Measurements from ENCODE around the gene HSD17B11. TPM values are rescaled to one million over a fixed set of nuclear protein-coding genes. Genes with fewer than 3 reads are reported as not detected.

HSD17B11 gene
- total and polyA plus RNA-seq, 12 donors: 4.6 to 25.4 (median 12.2) TPM

- peaks cover 0 to 92% (median 19%) of the 10 kb centered on the region in 9 donors for H3K36me3 ChIP-seq
- no peak for DNase-seq
- WGBS, 2 donors: 79 to 84% methylated on average over 1 of the region's 1 CpG
Observed at GRCh38 chr4:87337361-87337760, 53.6 kb downstream of the HSD17B11 start.

DNA sequence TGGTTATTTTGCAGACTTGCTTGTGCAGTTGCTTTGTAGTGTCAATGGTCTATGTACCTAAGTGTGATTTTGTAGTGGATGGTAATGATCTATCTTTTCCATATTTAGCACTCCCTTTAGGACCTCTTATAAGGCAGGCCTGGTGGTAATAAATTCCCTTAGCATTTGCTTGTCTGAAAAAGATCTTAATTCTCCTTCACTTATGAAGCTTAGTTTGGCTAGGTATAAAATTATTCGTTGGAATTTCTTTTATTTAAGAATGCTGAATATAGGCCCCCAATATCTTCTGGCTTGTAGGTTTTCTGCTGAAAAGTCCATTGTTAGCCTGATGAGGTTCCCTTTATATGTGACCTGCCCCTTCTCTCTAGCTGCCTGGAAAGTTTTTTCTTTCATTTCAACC lies 57.7 kb downstream of the HSD17B11 start:
- Histone ChIP-seq H3K36me3 (peaks cover 0 to 55% (median 12%) of the 10 kb centered on the region in 9 donors), H3K9me3 (peaks cover 0 to 56% (median 18%) of the 10 kb centered on the region in 11 donors), H3K27ac (no peak overlapping the region), H3K4me3 (no peak overlapping the region), H3K4me1 (no peaks in the 10 kb centered on the region), H3K27me3 (no peaks in the 10 kb centered on the region)
- intact Hi-C loops (cut with DNase I): no loop called here
- no peak for ATAC-seq
- 95 to 98% methylated on average over 1 of the region's 1 CpG for WGBS, 2 donors
- no peak for DNase-seq
- TF ChIP-seq, protein P1, sequence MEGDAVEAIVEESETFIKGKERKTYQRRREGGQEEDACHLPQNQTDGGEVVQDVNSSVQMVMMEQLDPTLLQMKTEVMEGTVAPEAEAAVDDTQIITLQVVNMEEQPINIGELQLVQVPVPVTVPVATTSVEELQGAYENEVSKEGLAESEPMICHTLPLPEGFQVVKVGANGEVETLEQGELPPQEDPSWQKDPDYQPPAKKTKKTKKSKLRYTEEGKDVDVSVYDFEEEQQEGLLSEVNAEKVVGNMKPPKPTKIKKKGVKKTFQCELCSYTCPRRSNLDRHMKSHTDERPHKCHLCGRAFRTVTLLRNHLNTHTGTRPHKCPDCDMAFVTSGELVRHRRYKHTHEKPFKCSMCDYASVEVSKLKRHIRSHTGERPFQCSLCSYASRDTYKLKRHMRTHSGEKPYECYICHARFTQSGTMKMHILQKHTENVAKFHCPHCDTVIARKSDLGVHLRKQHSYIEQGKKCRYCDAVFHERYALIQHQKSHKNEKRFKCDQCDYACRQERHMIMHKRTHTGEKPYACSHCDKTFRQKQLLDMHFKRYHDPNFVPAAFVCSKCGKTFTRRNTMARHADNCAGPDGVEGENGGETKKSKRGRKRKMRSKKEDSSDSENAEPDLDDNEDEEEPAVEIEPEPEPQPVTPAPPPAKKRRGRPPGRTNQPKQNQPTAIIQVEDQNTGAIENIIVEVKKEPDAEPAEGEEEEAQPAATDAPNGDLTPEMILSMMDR (IDR thresholded peaks at IDR 0.05): no peak

More at GRCh38 chr4:87337361-87337760, 53.6 kb downstream of the HSD17B11 start:
- peaks cover 0 to 26% (median 18%) of the 10 kb centered on the region in 11 donors for H3K9me3 ChIP-seq
- ATAC-seq: no peak
- no peaks in the 10 kb centered on the region for H3K4me1 ChIP-seq
- no peak overlapping the region for H3K27ac ChIP-seq
- H3K4me3 ChIP-seq: no peak overlapping the region
- TF ChIP-seq, protein P1 (IDR thresholded peaks at IDR 0.05): no peak
- intact Hi-C loops (cut with DNase I): no loop called here
- no peaks in the 10 kb centered on the region for H3K27me3 ChIP-seq

DNA sequence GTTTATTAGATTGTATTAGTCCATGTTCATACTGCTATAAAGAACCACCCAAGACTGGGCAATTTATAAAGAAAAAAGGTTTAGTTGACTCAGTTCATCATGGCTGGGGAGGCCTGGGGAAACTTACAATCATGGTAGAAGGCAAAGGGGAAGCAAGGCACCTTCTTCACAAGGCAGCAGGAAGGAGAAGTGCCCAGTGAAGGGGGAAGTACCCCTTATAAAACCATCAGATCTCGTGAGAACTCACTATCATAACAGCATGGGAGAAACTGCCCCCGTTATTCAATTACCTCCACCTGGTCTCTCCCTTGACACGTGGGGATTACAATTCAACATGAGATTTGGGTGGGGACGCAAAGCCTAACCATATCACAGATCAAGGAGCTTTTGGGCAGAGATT lies 60.2 kb downstream of the HSD17B11 start:
- TF ChIP-seq, protein P1 (IDR thresholded peaks at IDR 0.05): no peak
- intact Hi-C loops (cut with DNase I): no loop called here
- DNase-seq (no peak), ATAC-seq (no peak)
- H3K9me3 ChIP-seq: peaks cover 0 to 56% (median 18%) of the 10 kb centered on the region in 11 donors
- no peak overlapping the region for H3K4me3 ChIP-seq
- H3K36me3 ChIP-seq: peaks cover 0 to 30% (median 0%) of the 10 kb centered on the region in 9 donors
- H3K4me1 ChIP-seq: no peaks in the 10 kb centered on the region
- H3K27me3 ChIP-seq: no peaks in the 10 kb centered on the region
- no peak overlapping the region for H3K27ac ChIP-seq
- WGBS, 2 donors: 89 to 92% methylated on average over 4 of the region's 4 CpGs

DNA sequence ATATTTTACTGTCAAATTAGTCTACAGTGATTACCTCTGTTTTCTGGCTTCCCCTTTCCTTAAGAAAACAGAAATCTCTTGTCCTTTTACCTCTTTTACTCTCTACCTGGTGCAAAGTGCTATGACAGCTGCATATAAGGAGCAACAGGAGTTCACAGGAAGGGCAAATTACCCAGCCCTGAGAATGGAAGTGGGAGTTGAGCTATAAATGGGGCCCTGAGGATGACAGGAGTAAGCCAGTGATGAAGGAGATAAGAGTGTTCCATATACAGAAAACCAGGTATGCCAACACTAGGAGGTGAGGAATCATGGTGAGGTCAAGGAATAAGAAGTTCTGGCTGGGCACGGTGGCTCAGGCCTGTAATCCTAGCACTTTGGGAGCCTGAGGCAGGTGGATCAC lies 63.9 kb downstream of the HSD17B11 start:
- Histone ChIP-seq H3K36me3 (no peaks in the 10 kb centered on the region), H3K9me3 (peaks cover 0 to 28% (median 0%) of the 10 kb centered on the region in 11 donors), H3K4me3 (no peak overlapping the region), H3K27me3 (no peaks in the 10 kb centered on the region), H3K4me1 (no peaks in the 10 kb centered on the region), H3K27ac (no peak overlapping the region)
- intact Hi-C loops (cut with DNase I): no loop called here
- no peak for ATAC-seq
- WGBS, 2 donors: 91 to 92% methylated on average over 1 of the region's 1 CpG
- DNase-seq: no peak
- TF ChIP-seq, protein P1 (IDR thresholded peaks at IDR 0.05): no peak
